ENCODE data around the gene MPC1.
A peak's percentile ranks its signal among the peaks of the same experiment; 100 is the strongest.
"Not testable (repeated sequence)": the region's sequence is repeated elsewhere in the genome, so short reads cannot be mapped to it uniquely, and the experiment has no call there.

The MPC1 gene

DNA sequence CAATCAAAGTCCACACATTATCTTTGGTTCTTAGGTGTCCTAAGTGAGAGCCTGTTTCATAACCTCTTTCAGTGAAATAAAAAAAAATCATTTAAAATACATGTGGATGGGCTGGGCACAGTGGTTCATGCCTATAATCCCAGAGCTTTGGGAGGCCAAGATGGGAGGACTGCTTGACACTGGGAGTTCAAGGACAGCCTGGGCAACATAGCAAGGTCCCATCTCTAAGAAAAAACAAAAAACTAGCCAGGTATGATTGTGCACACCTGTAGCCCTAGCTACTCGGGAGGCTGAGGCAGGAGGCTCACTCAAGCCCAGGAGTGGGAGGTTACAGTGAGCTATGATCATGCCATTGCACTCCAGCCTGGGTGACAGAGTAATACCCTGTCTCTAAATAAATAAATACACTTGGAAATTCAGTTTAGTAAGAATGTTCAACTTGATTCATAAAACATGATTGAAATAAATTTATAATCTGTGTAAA, 3.6 kb downstream of the MPC1 start:
- no peak for DNase-seq

DNA sequence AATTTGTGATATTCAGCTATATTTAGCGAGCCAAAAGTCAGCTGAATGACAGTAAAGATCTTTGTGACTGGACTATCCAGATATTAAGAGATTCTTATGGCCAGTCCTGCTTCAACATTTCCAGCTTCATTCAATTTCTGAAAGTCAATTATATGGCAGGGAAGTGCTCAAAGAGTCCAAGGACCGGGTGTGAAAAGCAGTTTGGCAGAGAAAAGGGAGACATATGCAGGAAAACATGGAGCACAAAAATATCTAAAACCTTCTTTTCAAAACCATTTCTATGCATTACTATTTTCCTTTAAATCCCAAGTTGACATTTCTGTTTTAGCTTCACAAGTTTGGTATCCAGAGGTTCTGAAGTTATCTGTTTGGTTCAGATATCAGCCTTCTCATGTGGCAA, 5.0 kb downstream of the MPC1 start:
- no peak for DNase-seq

DNA sequence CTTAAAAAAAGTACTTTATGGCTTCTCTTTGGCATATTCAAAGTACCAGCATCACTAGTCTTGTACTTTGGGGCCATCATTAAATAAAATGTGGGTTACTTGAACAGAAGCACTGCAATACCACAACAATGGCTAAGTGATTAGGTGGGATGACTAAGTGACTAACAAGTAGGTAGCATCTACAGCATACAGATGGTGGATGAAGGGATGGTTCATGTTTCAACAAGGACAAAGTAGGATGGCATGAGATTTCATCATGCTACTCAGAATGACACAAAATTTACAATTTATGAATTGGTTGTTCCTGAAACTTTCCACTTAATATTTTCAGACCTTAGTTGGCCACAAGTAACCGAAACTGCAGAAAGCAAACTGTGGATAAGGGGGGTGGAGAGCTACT, 7.7 kb downstream of the MPC1 start:
- no peak for DNase-seq

DNA sequence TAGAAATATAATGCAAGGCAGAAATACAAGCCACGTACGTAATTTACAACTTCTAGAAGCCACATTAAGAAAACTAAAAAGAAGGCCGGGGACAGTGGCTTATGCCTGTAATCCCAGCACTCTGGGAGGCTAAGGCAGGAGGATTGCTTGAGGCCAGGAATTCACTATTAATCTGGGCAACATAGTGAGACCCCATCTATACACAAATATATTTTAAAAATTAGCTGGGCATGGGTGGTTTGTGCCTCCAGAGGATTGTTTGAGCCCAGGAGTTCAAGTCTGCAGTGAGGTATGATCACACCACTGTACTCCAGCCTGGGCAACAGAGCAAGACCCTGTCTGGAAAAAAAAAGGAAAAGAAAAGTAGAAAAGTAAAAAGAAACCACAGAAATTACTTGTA, 12.3 kb downstream of the MPC1 start:
- no peak for DNase-seq

DNA sequence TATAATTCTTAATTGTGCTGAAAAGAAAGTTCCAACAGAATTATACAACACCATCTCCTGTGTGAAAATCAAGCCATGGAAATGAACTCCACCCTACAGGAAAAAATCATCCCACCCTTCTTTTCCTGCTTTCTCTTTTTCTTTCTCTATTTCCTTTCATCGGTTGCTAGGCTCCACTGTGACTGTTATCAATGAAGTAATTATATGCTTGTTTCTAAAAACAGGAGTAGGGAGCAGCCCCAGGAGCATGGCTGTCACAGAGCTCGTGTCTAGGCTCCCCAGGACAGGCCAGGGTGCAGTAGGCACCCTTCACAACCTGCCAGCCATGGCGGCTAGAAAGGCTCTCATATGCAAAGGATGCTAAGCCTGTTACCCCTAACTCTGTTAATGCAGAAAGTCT, 13.0 kb downstream of the MPC1 start:
- DNase-seq = no peak

DNA sequence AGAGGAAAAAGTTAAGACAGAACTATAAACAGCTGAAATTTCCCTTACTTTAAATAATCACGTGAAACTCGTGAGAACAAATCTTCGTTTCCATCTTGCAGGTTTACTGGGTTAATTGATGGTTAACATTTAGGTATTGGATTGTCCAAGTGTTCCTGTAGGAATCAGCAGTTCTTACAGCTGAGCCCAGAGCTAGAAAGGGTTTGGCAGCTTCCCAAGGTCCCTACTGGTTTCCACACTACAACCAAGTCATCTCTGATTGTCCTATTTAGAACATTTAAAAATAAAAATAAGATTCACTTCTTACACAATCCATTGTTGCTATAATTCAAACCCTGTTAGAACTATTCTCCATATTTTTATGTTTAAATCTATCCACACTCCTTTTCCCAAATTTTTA, 15.8 kb downstream of the MPC1 start:
- no peak for DNase-seq

DNA sequence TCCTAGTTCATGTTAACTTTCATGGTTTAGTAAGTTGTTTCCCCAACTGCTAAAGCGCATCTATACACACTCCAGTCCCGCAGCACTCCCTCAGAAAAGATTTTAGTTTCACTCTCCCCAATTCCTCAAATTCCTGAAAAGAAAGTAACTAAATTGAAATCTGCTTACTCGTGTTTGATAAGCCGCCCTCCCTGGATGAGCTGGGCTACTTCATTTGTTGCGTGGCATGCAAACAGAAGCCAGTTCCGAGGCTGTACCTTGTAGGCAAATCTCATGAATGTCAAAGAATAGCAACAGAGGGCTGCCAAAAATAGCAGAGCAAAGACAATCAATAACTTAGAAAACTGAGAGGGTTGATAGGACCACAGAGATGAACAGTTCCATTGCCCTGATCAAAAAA, 16.9 kb downstream of the MPC1 start:
- no peak for DNase-seq

DNA sequence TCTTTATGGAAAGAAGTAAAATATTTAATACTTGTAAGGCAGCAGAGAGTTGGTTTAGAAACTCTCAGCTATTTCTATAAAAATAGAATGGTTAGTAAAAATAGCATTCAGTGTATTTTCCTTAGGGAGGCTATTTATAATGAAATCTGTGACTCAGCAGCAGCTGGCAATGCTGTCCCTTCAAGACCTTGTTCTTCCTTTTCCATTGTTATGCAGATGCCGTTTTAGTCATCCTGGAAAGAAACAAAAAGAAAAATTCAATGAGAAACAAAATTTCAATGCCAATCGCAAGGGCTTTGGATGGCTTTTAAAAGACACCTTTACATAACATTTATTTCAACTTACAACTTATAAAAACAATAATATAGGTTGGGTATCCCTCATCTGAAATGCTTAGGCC, 17.5 kb downstream of the MPC1 start:
- no peak for DNase-seq

DNA sequence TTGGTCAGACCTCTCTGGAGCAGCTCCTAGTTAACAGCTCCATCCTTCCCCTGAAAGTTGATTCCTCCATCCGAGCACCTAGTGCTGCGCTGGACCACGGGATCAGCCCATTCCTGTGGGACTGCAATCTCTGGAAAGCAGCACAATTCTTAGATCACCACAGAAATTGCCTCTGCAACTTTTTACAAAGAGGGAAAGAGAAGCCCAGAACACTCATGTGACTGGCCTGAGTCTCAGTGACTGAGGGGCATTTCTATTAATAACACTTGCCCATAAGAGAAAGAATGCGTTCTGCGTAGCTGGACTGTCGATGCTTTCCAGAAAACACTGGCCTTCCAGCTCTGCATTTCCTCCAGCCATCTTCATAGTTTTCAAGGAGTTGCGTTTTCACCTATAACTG, 18.3 kb downstream of the MPC1 start:
- DNase-seq = no peak

DNA sequence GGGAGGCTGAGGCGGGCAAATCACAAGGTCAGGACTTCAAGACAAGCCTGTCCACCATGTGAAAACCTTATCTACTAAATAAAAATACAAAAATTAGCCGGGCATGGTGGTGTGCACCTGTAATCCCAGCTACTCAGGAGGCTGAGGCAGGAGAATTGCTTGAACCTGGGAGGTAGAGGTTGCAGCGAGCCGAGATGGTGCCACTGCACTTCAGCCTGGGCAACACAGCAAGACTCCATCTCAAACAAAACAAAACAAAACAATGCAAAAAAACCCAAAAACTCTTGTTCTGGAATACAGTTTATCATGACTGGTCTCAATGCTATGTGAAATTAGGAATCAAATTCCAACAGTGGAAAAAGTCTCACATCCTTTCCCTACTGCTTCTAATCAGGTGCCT, 20.3 kb downstream of the MPC1 start:
- not testable (repeated sequence) for DNase-seq

DNA sequence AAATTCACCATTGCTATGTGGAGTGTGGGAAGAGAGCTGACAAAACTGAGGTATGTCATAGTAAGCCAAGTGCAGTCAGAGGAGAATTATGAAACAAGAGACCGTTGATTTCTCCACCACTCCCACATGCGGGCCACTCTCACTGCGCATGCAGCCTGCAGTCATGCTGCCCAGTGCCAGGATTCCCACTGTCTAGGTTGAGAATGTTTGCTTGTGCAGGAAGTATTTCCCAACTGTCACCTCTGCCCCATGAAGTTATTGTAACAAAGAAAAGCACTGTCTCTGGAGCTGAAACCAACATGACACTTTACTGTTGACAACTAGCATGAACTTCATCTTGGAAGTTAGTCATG, 21.7 kb downstream of the MPC1 start:
- no peak for DNase-seq

DNA sequence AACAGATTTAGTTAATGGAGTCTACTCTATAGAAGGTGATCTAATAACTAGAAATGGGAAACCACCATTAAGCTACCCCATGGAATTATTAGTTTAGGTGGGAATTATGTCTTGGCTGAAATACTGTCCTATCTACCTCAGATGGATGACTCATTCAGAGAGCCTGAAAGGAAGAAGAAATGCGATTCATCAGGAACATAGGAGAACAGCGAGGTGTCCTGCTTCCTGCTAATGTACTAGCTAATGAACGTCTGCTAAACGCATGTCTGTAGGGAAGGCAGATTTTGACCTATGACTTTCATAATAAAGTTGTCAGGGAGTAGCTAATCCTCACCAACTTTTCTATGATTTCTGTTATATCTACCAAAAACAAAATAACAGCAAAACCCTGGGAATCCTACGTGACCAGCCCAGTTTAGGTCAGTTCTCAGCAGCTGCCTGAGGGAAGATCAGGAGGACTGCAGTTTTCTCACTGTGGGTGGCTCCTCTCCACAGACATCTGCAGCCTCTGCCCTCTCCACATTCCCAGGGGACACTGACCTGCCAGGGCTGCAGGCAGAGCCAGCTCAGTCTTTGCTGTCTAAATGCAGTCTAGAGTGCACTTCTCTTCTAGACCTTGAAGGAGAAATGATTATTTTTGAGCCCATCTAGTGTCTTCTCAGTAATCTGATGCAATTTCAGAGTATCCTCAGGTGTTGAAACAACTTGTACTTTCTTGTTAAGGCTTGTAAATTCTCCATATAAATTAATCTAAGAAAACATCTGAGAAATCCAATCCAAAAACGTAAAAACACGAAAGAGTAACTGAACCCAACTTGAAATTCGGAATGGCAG, 22.3 kb downstream of the MPC1 start:
- DNase-seq = no peak

DNA sequence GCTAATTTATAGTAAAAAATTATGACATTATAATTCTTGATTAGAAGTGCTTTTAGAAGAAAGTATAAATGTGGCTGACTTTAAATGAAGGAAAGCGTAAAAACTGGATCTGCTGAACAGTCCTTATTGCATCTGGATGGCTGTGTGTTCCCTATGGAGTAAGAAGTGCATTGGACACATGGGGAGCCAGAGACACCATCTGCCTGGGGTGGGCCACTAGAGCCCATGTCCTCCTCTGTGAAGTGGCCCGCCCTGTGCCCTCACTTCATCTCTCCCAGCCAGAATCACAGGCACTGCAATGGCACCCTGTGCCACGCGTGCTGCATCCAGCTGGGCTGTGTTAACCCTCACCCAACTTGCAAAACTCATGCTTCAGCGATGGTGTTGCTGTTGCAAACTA, 27.2 kb downstream of the MPC1 start:
- no peak for DNase-seq

DNA sequence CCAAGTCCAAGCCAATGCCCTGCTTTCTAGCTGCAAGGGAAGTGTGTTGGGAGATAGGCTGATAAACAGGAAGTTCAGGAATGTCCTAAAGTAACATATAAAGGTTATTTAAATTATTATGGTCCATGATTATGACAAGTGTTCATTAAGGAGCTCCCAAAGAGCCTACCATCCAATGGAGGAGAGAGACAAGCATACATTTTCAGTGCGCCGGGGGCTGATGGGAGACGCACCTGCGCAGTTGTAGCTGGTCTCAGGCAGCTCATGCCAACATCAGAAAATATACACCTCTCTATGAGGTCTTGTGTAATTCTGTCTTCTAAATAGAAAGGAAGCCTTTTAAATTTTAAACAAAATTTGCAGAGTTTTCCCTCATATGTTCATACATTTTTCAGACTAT, 27.8 kb downstream of the MPC1 start:
- no peak for DNase-seq

DNA sequence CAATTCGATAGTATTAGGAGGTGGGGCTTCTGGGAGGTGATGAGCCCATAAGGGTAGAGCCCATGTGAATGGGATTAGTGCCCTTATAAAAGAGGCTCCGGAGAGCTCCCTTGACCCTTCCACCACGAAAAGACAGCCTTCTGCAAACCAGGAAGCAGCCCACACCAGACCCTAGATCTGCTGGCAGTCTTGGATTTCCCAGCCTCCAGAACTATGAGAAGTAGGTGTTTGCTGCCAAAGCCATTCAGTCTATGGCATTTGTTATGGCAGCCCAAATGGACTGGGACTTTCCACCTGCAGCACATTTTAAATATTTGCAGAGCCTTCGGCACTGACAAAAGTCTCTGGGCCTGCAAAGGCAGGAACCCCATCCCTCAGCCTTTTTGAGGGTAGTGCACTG, 28.6 kb downstream of the MPC1 start:
- DNase-seq = no peak

DNA sequence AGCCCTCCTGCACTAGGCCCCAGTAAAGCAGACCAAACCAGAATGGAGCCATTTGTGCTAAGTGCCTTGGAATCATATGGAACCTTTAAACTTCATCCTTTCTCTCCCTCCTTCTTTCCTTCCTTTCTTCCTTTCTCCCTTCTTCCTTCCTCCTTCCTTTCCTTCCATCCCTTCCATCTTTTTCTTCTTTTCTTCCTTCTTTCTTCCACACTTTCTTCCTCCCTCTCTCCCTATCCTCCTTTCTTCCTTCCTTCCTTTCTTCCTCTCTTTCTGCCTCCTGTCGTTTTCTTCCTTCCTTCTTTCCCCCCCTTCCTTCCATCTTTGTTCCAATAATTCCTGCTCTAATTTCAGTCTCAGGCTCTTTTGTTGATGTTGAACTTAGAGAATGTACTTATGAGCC, 29.2 kb downstream of the MPC1 start:
- no peak for DNase-seq

DNA sequence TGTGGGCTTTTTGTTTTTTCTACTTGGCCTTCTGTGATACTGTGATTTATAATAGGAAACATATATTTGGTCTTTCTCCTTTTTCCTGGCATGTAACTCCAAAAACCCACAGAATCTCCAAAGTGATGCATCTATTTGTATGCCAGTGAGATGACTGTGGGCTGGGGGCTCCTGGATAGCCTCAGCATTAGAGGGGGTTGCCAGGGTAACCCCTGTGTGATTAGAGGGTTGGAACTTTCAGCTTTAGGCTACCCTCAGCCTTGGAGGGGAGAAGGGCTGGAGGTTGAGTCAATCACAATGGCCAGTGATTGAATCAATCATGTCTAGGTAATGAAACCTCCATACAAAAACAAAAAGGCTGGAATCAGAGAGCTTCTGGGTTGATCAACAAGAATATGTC, 29.8 kb downstream of the MPC1 start:
- no peak for DNase-seq

DNA sequence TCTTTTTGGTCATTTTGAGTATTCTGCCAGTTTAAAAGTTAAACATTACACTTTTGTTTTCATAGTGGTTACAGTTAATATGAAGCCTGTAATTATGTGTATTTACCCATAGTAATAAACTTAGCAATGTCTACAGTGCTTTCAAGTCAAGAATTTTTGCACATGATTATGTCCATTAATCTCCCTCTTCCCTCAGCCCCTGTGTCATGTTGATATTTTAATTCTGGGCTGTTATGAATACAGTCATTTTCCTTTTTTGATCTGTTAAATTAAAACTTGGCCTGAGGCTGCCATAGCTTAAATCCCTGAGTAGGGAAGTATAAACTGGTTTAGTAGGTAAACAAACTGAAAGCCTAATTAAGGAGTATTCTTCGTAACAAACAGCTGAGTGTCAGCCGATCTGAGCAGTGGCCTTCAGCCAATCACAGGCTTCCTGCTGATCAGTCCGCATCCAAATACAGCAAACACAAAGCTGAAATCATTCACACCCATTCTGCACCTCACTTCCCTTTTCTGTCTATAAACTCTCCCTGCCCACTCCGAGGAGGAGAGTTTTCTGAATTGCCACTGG, 30.9 kb downstream of the MPC1 start:
- peak; percentile 59 to 90 for DNase-seq

DNA sequence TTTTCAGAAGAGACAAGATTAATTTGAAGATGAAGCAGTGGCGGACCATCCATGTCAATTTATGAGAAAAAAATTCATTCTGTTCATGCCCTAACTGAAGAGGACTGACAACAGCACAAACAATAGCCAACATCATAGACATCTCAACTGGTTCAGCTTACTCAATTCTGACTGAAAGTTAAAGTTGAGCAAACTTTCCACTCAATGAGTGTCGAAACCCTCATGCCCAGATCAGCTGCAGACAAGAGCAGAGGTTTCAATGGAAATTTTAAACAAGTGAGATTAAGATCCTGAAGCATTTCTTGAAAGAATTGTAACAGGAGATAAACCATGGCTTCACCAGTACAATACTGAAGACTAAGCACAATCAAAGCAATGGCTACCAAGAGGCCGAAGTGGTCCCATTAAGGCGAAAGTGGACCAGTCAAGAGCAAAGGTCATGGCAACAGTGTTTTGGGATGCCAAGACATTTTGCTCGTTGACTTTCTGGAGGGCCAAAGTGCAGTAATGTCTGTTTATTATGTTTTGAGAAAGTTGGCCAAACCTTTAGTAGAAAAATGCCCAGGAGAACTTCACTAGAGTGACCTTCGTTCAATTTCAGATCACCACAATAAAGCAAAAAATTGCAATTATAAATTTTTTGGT, 34.3 kb downstream of the MPC1 start:
- DNase-seq = no peak

DNA sequence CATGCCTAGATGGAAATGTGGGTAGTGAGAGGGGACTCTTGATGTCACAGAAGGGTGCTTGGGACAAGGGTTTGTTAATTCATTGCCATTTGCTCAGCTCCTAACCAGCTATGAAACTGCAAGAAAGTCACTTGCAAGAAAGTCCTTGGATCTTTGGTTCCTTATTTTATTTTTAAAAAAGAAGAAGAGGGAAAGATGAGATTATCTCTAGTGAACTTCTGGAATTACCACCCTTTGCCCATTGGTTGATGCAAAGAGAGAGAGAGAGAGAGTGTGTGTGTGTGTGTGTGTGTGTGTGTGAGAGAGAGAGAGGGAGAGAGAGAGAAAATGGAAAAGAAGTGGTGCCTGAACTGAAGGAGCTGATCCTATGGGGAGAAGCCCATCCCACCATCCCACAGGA, 35.8 kb downstream of the MPC1 start:
- no peak for DNase-seq

DNA sequence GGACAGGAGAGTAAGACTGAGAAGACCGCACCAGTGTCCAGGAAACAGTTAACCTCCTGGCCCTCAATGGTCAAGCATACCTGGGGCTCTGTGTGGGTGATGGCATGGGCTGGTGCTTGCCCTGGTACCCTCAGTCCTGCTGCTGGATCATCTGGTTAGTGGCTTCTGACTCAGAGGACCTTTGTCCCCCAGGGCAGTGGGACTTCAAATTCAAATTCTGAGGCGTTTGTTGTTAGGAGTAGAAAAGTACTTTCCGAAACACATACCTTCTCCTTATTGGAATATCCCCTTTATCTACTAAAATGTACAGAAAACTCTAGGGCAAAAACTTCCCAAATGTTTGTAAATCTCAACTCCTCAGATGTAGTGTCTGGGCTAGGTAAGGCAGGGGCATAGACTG, 36.3 kb downstream of the MPC1 start:
- no peak for DNase-seq

DNA sequence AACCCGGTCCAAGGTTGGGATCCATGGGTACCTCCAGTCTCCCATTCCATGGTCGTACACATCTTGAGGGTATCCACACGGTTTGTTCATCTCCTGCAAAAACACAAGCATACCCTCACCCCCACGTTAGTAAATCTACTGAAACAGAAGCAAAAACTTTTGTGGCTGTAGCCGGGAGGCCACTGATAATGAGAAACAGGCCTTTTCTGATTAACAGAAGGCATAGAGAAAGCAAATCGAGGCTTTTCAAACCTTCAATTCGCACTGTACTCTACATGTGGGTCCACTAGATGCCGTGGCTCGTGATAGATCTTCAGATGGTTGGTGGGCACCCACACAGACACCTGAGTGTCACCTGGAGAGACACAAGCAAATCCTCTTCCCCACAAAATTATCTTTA, 37.1 kb downstream of the MPC1 start:
- DNase-seq = not testable (repeated sequence)

DNA sequence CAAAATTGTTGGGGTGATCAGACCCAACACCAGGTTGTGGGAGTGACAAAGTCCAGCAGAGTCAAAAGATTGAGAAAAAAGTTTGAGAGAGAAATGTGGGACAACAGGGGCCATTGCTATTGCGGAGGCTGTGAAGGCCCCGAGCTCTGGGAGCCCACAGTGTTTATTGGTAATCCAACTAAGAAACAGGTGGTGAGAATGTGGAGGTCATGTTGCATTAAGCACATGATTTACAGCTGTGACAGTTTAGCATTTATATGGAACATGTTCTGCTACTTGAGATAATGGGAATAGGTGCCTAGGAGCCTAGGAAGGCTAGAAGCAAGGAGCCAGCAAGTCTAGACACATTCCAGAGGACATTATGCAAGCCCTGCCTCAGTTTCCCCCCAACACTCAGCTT, 37.8 kb downstream of the MPC1 start:
- not testable (repeated sequence) for DNase-seq

DNA sequence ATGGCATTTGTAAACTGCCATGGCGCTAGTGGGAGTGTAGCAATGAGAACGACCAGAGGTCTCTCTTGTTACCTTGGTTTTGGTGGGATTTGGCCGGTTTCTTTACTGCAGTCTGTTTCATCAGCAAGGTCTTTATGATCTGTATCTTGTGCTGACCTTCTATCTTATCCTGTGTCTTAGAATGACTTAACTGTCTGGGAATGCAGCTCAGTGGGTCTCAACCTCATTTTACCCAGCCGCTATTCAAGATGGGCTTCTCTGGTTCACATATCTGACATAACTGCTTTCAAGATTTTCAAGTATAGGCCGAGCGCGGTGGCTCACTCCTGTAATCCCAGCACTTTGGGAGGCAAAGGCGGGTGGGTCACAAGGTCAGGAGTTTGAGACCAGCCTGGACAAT, 38.5 kb downstream of the MPC1 start:
- DNase-seq = no peak

DNA sequence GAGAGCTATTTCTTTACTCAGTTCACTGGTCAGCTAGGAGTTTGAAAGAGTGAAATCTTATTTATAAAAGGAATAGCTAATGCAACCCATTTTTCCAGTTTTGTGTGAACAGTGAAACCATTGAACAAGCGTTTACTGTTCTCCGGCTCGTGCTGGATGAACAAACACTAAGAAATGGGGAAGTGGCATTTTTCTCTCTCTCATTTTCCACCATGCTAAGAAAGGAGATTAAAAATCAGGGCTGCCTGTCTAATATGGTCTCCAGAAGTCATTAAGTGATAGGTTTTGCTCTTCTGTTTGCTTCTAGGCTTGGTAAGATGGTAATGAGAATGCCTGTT, 39.6 kb downstream of the MPC1 start:
- DNase-seq = no peak

Data from NCI-H2081 (cell line).